ENCODE results near the gene BABAM2.

BABAM2 gene

DNA sequence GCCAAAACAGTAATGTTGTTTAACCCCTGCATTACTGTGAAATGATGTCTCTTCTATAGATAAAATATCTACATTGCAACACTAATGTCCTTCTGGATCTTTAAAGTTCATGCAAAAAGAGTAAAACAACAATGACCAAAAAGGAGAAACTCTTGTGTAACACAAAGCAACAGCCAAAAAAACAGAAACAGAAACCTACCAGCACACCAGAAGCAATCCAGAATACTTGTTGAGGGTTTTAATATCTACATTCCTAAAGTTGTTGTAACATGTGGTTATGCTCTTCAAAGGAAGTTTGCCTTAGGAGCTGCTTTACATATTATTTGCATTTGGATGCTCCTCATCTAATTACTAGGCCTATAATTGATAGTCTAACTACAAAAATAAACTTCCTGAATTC lies 157.2 kb downstream of the BABAM2 start:
- no peak for DNase-seq (ENCODE audit: low read depth)
- TF ChIP-seq, protein P1, sequence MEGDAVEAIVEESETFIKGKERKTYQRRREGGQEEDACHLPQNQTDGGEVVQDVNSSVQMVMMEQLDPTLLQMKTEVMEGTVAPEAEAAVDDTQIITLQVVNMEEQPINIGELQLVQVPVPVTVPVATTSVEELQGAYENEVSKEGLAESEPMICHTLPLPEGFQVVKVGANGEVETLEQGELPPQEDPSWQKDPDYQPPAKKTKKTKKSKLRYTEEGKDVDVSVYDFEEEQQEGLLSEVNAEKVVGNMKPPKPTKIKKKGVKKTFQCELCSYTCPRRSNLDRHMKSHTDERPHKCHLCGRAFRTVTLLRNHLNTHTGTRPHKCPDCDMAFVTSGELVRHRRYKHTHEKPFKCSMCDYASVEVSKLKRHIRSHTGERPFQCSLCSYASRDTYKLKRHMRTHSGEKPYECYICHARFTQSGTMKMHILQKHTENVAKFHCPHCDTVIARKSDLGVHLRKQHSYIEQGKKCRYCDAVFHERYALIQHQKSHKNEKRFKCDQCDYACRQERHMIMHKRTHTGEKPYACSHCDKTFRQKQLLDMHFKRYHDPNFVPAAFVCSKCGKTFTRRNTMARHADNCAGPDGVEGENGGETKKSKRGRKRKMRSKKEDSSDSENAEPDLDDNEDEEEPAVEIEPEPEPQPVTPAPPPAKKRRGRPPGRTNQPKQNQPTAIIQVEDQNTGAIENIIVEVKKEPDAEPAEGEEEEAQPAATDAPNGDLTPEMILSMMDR (conservative IDR thresholded peaks at IDR 0.05; ENCODE audit: low read depth, low read length), result no peak

DNA sequence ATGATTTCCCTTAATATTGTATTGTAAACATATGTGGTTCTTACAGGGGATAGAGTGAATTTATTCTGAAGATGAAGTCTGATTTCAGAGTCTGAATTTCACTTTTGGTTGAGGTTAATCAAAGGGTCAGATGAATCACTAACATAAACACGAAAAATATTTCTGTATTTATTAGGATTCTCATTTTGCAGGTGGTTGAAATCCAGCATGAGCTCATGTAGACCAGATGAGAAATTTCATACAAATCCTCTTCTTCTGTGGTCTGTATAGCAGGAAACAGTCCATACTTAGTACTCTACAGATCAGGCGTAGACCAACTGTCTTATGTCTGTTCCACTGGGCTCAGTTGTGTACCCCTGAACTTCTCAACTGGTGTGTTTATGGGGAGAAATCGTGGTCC lies 157.8 kb downstream of the BABAM2 start:
- no peak for DNase-seq (ENCODE audit: low read depth)
- H3K4me3 ChIP-seq (ENCODE audit: low read length), result no peak overlapping the region
- TF ChIP-seq, protein P1 (conservative IDR thresholded peaks at IDR 0.05; ENCODE audit: low read depth, low read length), result no peak

More for the DNA sequence above, 157.2 kb downstream of the BABAM2 start:
- H3K4me3 ChIP-seq (ENCODE audit: low read length), result no peak overlapping the region

- TF ChIP-seq, protein P1 (conservative IDR thresholded peaks at IDR 0.05; ENCODE audit: low read depth, low read length), result no peak
- DNase-seq (ENCODE audit: low read depth), result no peak
These were observed 158.9 kb downstream of the BABAM2 start for GRCh38 chr2:28049416-28049815.

GRCh38 chr2:28049899-28050298 lies 159.4 kb downstream of the BABAM2 start:
- no peak overlapping the region for H3K4me3 ChIP-seq (ENCODE audit: low read length)
- TF ChIP-seq, protein P1 (conservative IDR thresholded peaks at IDR 0.05; ENCODE audit: low read depth, low read length), result no peak
- no peak for DNase-seq (ENCODE audit: low read depth)

More at GRCh38 chr2:28049416-28049815, 158.9 kb downstream of the BABAM2 start:
- H3K4me3 ChIP-seq (ENCODE audit: low read length), result no peak overlapping the region

DNA sequence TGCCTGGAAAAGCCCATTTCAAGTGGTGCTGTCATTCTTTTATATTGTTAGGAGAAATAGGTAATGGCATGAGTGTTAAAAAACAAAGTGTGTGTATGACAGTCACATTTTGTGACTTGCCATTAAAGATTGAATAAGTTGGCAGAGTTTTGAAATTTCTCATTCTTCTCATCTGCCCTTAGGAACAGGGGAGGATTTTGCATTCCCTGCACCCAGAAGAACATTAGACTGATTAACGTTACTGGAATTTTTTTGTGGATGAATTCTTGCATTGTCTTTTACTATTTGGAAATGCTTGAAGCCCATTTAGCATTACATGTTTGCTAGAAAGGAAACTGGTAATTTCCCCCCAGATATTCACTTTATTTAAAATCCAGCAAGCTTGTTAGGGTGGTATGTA lies 162.2 kb downstream of the BABAM2 start:
- TF ChIP-seq, protein P1 (conservative IDR thresholded peaks at IDR 0.05; ENCODE audit: low read depth, low read length), result no peak
- no peak overlapping the region for H3K4me3 ChIP-seq (ENCODE audit: low read length)
- DNase-seq (ENCODE audit: low read depth), result no peak

DNA sequence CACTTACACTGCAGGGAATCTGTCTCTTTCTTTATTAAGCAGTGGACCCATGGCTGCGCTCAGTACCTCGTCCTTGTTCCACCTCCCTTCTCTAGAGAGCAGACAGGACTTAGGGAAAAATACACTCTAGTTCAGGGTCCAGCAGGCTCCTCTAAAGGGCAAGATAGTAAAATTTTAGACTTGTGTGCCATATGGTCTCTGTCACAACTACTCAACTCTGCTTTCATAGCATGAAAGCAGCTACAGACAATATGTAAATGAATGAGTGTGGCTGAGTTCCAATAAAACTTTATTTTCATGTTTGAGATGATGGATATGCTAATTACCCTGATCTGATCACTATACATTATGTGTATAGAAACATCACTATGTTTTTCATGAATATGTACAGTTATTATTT lies 163.1 kb downstream of the BABAM2 start:
- TF ChIP-seq, protein P1 (conservative IDR thresholded peaks at IDR 0.05; ENCODE audit: low read depth, low read length), result no peak
- H3K4me3 ChIP-seq (ENCODE audit: low read length), result no peak overlapping the region
- DNase-seq (ENCODE audit: low read depth), result no peak

- no peak for DNase-seq (ENCODE audit: low read depth)
- no peak overlapping the region for H3K4me3 ChIP-seq (ENCODE audit: low read length)
- TF ChIP-seq, protein P1 (conservative IDR thresholded peaks at IDR 0.05; ENCODE audit: low read depth, low read length), result no peak
These were observed 164.4 kb downstream of the BABAM2 start for GRCh38 chr2:28054916-28055315.
